Trophoblast cell (in vitro differentiated cells and primary cell): Measurements from ENCODE around the gene CUL7.

ENCODE experiments used
- DNase-seq, 2 donors: peaks; one replicate each; pipeline ENCODE4 v3.0.0-alpha.2; 2016
- H2AFZ ChIP-seq: 2 replicates; pipeline ENCODE4 v1.6.1; 2013; ENCODE audit warnings: low read length, moderate library complexity, mild to moderate bottlenecking; ENCODE audit not compliant: insufficient read depth, poor library complexity
- H2AK5ac ChIP-seq: 2 replicates; pipeline ENCODE4 v1.6.1; 2013; ENCODE audit warnings: mild to moderate bottlenecking, low read length
- H2BK120ac ChIP-seq: 2 replicates; pipeline ENCODE4 v1.6.1; 2013; ENCODE audit warnings: low read length, mild to moderate bottlenecking, moderate library complexity; ENCODE audit not compliant: insufficient read depth, poor library complexity
- H2BK12ac ChIP-seq: 2 replicates; pipeline ENCODE4 v1.6.1; 2013; ENCODE audit warnings: mild to moderate bottlenecking, low read length, moderate library complexity
- H2BK5ac ChIP-seq: 2 replicates; pipeline ENCODE4 v1.6.1; 2013; ENCODE audit warnings: low read length, low read depth, moderate library complexity, mild to moderate bottlenecking; ENCODE audit not compliant: poor library complexity
- H3K14ac ChIP-seq: 2 replicates; pipeline ENCODE4 v1.6.1; 2013; ENCODE audit warnings: mild to moderate bottlenecking, low read length
- H3K18ac ChIP-seq: 2 replicates; pipeline ENCODE4 v1.6.1; 2013; ENCODE audit warnings: mild to moderate bottlenecking, low read length
- H3K23ac ChIP-seq: 2 replicates; pipeline ENCODE4 v1.6.1; 2013; ENCODE audit warnings: low read length
- H3K27ac ChIP-seq: 2 replicates; pipeline ENCODE4 v1.5.1; 2013; ENCODE audit warnings: low read depth, mild to moderate bottlenecking, inconsistent platforms, low read length, moderate library complexity
- H3K27me3 ChIP-seq: 2 replicates; pipeline ENCODE4 v1.6.1; 2013; ENCODE audit warnings: inconsistent platforms, mild to moderate bottlenecking, low read length, moderate library complexity; ENCODE audit not compliant: insufficient read depth
- H3K36me3 ChIP-seq, 2 experiments: 1 replicate in 1 of 2; 2 replicates in 1 of 2; pipeline ENCODE4 v1.6.1; 2013; ENCODE audit warnings: low read length in 2 of 2, mild to moderate bottlenecking in 2 of 2, moderate library complexity in 1 of 2; ENCODE audit not compliant: insufficient read depth in 2 of 2, control insufficient read depth in 1 of 2
- H3K4ac ChIP-seq: 2 replicates; pipeline ENCODE4 v1.6.1; 2013; ENCODE audit warnings: low read depth, mild to moderate bottlenecking, low read length, moderate library complexity
- H3K4me1 ChIP-seq, 2 experiments: 1 replicate in 1 of 2; 2 replicates in 1 of 2; pipeline ENCODE4 v1.6.1; 2013; ENCODE audit warnings: low read length in 2 of 2, mild to moderate bottlenecking in 2 of 2, moderate library complexity in 1 of 2; ENCODE audit not compliant: insufficient read depth in 2 of 2, control insufficient read depth in 1 of 2
- H3K4me2 ChIP-seq: 2 replicates; pipeline ENCODE4 v1.6.1; 2013; ENCODE audit warnings: inconsistent platforms, mild to moderate bottlenecking, low read length, moderate library complexity
- H3K4me3 ChIP-seq: 2 replicates; pipeline ENCODE4 v1.5.1; 2013; ENCODE audit warnings: mild to moderate bottlenecking, low read depth, low read length, inconsistent platforms
- H3K79me1 ChIP-seq: one replicate; pipeline ENCODE4 v1.6.1; 2013; ENCODE audit warnings: low read length
- H3K79me2 ChIP-seq: 2 replicates; pipeline ENCODE4 v1.6.1; 2013; ENCODE audit warnings: low read length, mild to moderate bottlenecking; ENCODE audit not compliant: control insufficient read depth, insufficient read depth, poor library complexity
- H3K9ac ChIP-seq: 2 replicates; pipeline ENCODE4 v1.6.1; 2013; ENCODE audit warnings: mild to moderate bottlenecking, low read length
- H3K9me3 ChIP-seq: 2 replicates; pipeline ENCODE4 v1.6.1; 2013; ENCODE audit warnings: low read depth, mild to moderate bottlenecking, control low read depth, inconsistent platforms, low read length; ENCODE audit not compliant: insufficient read depth
- H4K12ac ChIP-seq: 2 replicates; pipeline ENCODE4 v1.6.1; 2013; ENCODE audit warnings: low read depth, mild to moderate bottlenecking, low read length, moderate library complexity
- H4K8ac ChIP-seq: 2 replicates; pipeline ENCODE4 v1.6.1; 2013; ENCODE audit warnings: low read depth, mild to moderate bottlenecking, low read length, moderate library complexity
- H4K91ac ChIP-seq: one replicate; pipeline ENCODE4 v1.6.1; 2013; ENCODE audit warnings: low read depth, mild to moderate bottlenecking, low read length, moderate library complexity
- WGBS: extraction: QIAGEN DNeasy Blood & Tissue Kit; methylation state at CpG from one replicate; pipeline ENCODE4 v1.1.7; 2013; ENCODE audit warnings: missing lambda C conversion rate; ENCODE audit not compliant: insufficient read length, insufficient coverage; ENCODE audit errors: extremely low coverage; 5-methylcytosine and 5-hydroxymethylcytosine counted together

CUL7 gene

GRCh38 chr6:43034190-43034525 lies 19.5 kb downstream of the CUL7 start:
- no peak overlapping the region for H3K14ac ChIP-seq
- H3K36me3 ChIP-seq: peaks cover 62 to 72% of the 10 kb centered on the region in 2 experiments
- H3K18ac ChIP-seq: no peak overlapping the region
- no peaks in the 10 kb centered on the region for H3K27me3 ChIP-seq
- no peak overlapping the region for H3K9ac ChIP-seq
- no peak overlapping the region for H2AFZ ChIP-seq
- H2AK5ac ChIP-seq: no peak overlapping the region
- no peaks in the 10 kb centered on the region for H3K4me1 ChIP-seq
- H4K12ac ChIP-seq: no peak overlapping the region
- DNase-seq: no peak
- no peaks in the 10 kb centered on the region for H3K79me1 ChIP-seq
- peaks cover 1% of the 10 kb centered on the region for H3K9me3 ChIP-seq
- H2BK12ac ChIP-seq: no peak overlapping the region
- H4K8ac ChIP-seq: no peak overlapping the region
- no peak overlapping the region for H3K23ac ChIP-seq
- H3K4me2 ChIP-seq: no peak overlapping the region
- H2BK120ac ChIP-seq: no peak overlapping the region
- no peak overlapping the region for H2BK5ac ChIP-seq
- no peak overlapping the region for H3K27ac ChIP-seq
- WGBS: no CpG with 5 or more reads among the region's 2 CpGs
- no peak overlapping the region for H3K4ac ChIP-seq
- H3K4me3 ChIP-seq: no peak overlapping the region
- H4K91ac ChIP-seq: no peak overlapping the region
- H3K79me2 ChIP-seq: no peaks in the 10 kb centered on the region

DNA sequence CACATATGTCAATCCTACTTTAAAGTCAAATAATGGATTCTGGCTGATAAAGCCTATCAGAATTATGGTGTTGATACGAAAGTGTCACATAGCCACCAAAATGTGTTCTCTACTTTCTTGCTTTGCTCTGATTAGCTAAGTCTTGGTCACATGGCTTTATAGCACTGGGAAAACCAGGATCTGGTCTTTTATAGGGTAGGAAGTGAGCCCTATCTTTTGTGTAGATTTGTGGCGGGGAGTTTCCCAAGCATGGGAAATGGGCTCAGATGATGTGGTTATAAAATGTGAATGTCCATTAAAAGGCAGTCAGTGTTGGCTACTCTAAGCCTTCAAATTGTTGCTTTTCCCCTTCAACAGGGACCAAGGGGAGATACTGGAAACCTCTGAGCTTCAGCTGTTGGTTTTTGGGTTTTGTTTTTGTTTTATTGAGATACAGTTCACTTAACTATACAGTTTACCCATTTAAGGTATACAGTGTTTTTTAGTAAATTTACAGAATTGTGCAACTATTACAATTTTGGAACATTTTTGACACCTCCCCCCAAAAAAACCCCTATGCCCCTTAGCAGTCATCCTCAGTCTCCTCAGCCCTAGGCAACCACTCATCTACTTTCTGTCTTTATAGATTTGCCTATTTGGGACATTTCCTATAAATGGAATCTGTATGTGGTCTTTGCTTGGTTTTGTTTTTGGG lies 20.0 kb downstream of the CUL7 start:
- Histone ChIP-seq H3K4me3 (no peak overlapping the region), H2BK5ac (no peak overlapping the region), H2AFZ (no peak overlapping the region), H3K23ac (no peak overlapping the region), H3K79me2 (no peaks in the 10 kb centered on the region), H3K4me2 (no peak overlapping the region), H3K9me3 (peaks cover 1% of the 10 kb centered on the region), H4K12ac (no peak overlapping the region), H3K18ac (no peak overlapping the region), H4K91ac (no peak overlapping the region), H2BK120ac (no peak overlapping the region), H2AK5ac (no peak overlapping the region), H3K79me1 (no peaks in the 10 kb centered on the region), H3K9ac (no peak overlapping the region), H3K27me3 (no peaks in the 10 kb centered on the region), H2BK12ac (no peak overlapping the region), H3K14ac (no peak overlapping the region), H3K4ac (no peak overlapping the region), H4K8ac (no peak overlapping the region), H3K4me1 (no peaks in the 10 kb centered on the region), H3K36me3 (peaks cover 62 to 72% of the 10 kb centered on the region in 2 experiments), H3K27ac (no peak overlapping the region)
- WGBS: no CpG with 5 or more reads among the region's 2 CpGs
- DNase-seq: no peak

DNA sequence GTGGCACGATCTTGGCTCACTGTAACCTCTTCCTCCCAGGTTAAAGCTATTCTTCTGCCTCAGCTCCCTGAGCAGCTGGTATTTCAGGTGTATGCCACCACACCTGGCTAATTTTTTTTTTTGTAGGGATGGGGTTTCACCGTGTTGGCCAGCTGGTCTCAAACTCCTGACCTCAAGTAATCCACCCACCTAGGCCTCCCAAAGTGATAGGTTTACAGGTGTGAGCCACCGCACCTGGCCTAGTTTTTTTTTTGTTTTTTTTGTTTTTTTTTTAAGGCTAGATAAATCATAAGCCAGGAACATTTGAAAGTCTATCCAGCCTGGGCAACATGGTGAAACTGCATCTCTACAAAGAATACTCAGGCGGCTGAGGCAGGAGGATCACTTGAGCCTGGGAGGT lies 21.3 kb downstream of the CUL7 start:
- Histone ChIP-seq H3K4me3 (no peak overlapping the region), H2BK12ac (no peak overlapping the region), H2AK5ac (no peak overlapping the region), H3K4ac (no peak overlapping the region), H2BK120ac (no peak overlapping the region), H3K27me3 (no peaks in the 10 kb centered on the region), H3K18ac (no peak overlapping the region), H4K91ac (no peak overlapping the region), H3K79me1 (no peaks in the 10 kb centered on the region), H3K27ac (no peak overlapping the region), H3K4me1 (no peaks in the 10 kb centered on the region), H3K36me3 (peaks cover 60 to 71% of the 10 kb centered on the region in 2 experiments), H3K14ac (no peak overlapping the region), H3K9me3 (peaks cover under 1% of the 10 kb centered on the region), H4K12ac (no peak overlapping the region), H4K8ac (no peak overlapping the region), H3K79me2 (no peaks in the 10 kb centered on the region), H3K23ac (no peak overlapping the region), H2BK5ac (no peak overlapping the region), H2AFZ (no peak overlapping the region), H3K9ac (no peak overlapping the region), H3K4me2 (no peak overlapping the region)
- no CpG with 5 or more reads among the region's 4 CpGs for WGBS
- no peak for DNase-seq

DNA sequence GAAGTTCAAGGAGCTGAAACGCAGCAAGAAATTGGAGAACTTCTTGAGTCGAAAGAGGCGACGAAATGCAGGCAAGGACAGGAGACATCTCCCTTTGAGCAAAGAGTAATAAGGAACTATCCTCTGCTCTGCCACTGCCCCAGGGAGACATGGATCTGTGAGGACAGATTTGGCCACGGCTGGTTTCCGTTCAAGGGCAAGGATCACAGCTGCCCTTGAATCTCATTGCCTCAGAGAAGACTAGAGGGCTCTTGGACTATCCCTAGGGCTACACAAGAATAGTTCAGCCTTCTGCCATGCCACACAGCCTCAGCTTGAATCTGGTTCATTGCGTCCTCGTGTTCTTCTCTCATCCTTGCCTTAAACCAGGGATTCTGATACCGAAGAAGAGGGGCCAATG lies 24.5 kb downstream of the CUL7 start:
- no peak overlapping the region for H2BK5ac ChIP-seq
- no peaks in the 10 kb centered on the region for H3K4me1 ChIP-seq
- H4K12ac ChIP-seq: no peak overlapping the region
- H3K4ac ChIP-seq: no peak overlapping the region
- H2AK5ac ChIP-seq: no peak overlapping the region
- no peak for DNase-seq
- no peak overlapping the region for H3K23ac ChIP-seq
- no peak overlapping the region for H2AFZ ChIP-seq
- H2BK120ac ChIP-seq: no peak overlapping the region
- H3K79me1 ChIP-seq: no peaks in the 10 kb centered on the region
- no peak overlapping the region for H3K18ac ChIP-seq
- H3K36me3 ChIP-seq: peaks cover 56 to 77% of the 10 kb centered on the region in 2 experiments
- H3K9ac ChIP-seq: no peak overlapping the region
- H2BK12ac ChIP-seq: no peak overlapping the region
- H3K4me2 ChIP-seq: no peak overlapping the region
- no peaks in the 10 kb centered on the region for H3K27me3 ChIP-seq
- H3K4me3 ChIP-seq: no peak overlapping the region
- no peaks in the 10 kb centered on the region for H3K79me2 ChIP-seq
- H4K91ac ChIP-seq: no peak overlapping the region
- no peak overlapping the region for H4K8ac ChIP-seq
- H3K9me3 ChIP-seq: peaks cover 2% of the 10 kb centered on the region
- H3K14ac ChIP-seq: no peak overlapping the region
- no peak overlapping the region for H3K27ac ChIP-seq
- WGBS: no CpG with 5 or more reads among the region's 9 CpGs
